Chondrocyte (in vitro differentiated cells): ENCODE data around the gene COBLL1. TPM values are rescaled to one million over a fixed set of nuclear protein-coding genes. Genes with fewer than 3 reads are reported as not detected.

Source experiments
- DNase-seq: peaks from one replicate; pipeline ENCODE4 v3.0.0; 2021; ENCODE audit warnings: mixed read lengths, low spot score
- H3K27ac Mint-ChIP-seq: one replicate; pipeline ENCODE4 v1.8.0; 2021; ENCODE audit warnings: mild to moderate bottlenecking, moderate library complexity, mixed read lengths; ENCODE audit not compliant: unreplicated experiment
- H3K27me3 Mint-ChIP-seq: 2 replicates; pipeline ENCODE4 v1.8.0; 2021; ENCODE audit warnings: low read depth, mixed read lengths
- H3K36me3 Mint-ChIP-seq: 2 replicates; pipeline ENCODE4 v1.8.0; 2021; ENCODE audit warnings: low read depth, mixed read lengths
- H3K4me1 Mint-ChIP-seq: 2 replicates; pipeline ENCODE4 v1.8.0; 2021; ENCODE audit warnings: low read depth, mild to moderate bottlenecking, mixed read lengths
- H3K4me3 Mint-ChIP-seq: one replicate; pipeline ENCODE4 v1.8.0; 2021; ENCODE audit warnings: mild to moderate bottlenecking, moderate library complexity, mixed read lengths; ENCODE audit not compliant: unreplicated experiment
- H3K9me3 Mint-ChIP-seq: 2 replicates; pipeline ENCODE4 v1.8.0; 2021; ENCODE audit warnings: low read depth, mixed read lengths
- CTCF ChIP-seq: fragments of 200-600 bp; sonication (generic); IDR thresholded peaks from 2 replicates; pipeline ENCODE4 v1.5.0; 2021; ENCODE audit warnings: antibody characterized with exemption, mild to moderate bottlenecking, moderate library complexity
- total RNA-seq: library from RNA; stranded (reverse); gene quantifications from 3 replicates; pipeline ENCODE4 v1.2.1, GENCODE V29; 2021

COBLL1 gene
- total RNA-seq, 1 donor from 2014 or later, result 43.7 TPM

GRCh38 chr2:164789968-164790367 lies 51.7 kb downstream of the COBLL1 start:
- Mint-ChIP-seq H3K36me3 (no peaks in the 10 kb centered on the region), H3K27ac (no peak overlapping the region), H3K4me3 (no peak overlapping the region), H3K27me3 (no peaks in the 10 kb centered on the region), H3K4me1 (peaks cover 50% of the 10 kb centered on the region), H3K9me3 (no peaks in the 10 kb centered on the region)
- TF ChIP-seq CTCF, result no peak
- DNase-seq, result no peak

- DNase-seq, result no peak
- no peak for TF ChIP-seq CTCF
- H3K27ac Mint-ChIP-seq, result peak overlapping the region; percentile 39
- peaks cover 47% of the 10 kb centered on the region for H3K4me1 Mint-ChIP-seq
- no peaks in the 10 kb centered on the region for H3K9me3 Mint-ChIP-seq
- H3K36me3 Mint-ChIP-seq, result no peaks in the 10 kb centered on the region
- H3K27me3 Mint-ChIP-seq, result no peaks in the 10 kb centered on the region
- no peak overlapping the region for H3K4me3 Mint-ChIP-seq
Measured at GRCh38 chr2:164786787-164787186, 54.8 kb downstream of the COBLL1 start.

GRCh38 chr2:164785457-164785856 lies 56.2 kb downstream of the COBLL1 start:
- Mint-ChIP-seq H3K4me1 (peaks cover 58% of the 10 kb centered on the region), H3K27ac (peak overlapping the region; percentile 93), H3K4me3 (peak overlapping the region; percentile 33), H3K36me3 (no peaks in the 10 kb centered on the region), H3K27me3 (no peaks in the 10 kb centered on the region), H3K9me3 (no peaks in the 10 kb centered on the region)
- TF ChIP-seq CTCF, result no peak
- no peak for DNase-seq

- no peak for DNase-seq
- no peak for TF ChIP-seq CTCF
- H3K4me1 Mint-ChIP-seq, result peaks cover 62% of the 10 kb centered on the region
- no peaks in the 10 kb centered on the region for H3K27me3 Mint-ChIP-seq
- no peaks in the 10 kb centered on the region for H3K9me3 Mint-ChIP-seq
- H3K36me3 Mint-ChIP-seq, result no peaks in the 10 kb centered on the region
- peak overlapping the region; percentile 93 for H3K27ac Mint-ChIP-seq
- H3K4me3 Mint-ChIP-seq, result no peak overlapping the region
Measured at GRCh38 chr2:164784376-164784775, 57.2 kb downstream of the COBLL1 start.

- no peak for DNase-seq
- no peak overlapping the region for H3K4me3 Mint-ChIP-seq
- H3K4me1 Mint-ChIP-seq, result peaks cover 75% of the 10 kb centered on the region
- no peaks in the 10 kb centered on the region for H3K27me3 Mint-ChIP-seq
- H3K27ac Mint-ChIP-seq, result peak overlapping the region; percentile 49
- no peaks in the 10 kb centered on the region for H3K9me3 Mint-ChIP-seq
- no peak for TF ChIP-seq CTCF
- no peaks in the 10 kb centered on the region for H3K36me3 Mint-ChIP-seq
Measured at GRCh38 chr2:164782323-164782722, 59.3 kb downstream of the COBLL1 start.
